GM10266 (cell line): Measurements from ENCODE around the gene DLG2.

Experiments
- DNase-seq: peaks from one replicate; pipeline ENCODE4 v3.0.0; 2012; ENCODE audit errors: extremely low spot score
- TF ChIP-seq, protein P1 (sequence below): IDR thresholded peaks from 2 replicates; pipeline ENCODE4 v1.5.1; 2012; ENCODE audit warnings: mild to moderate bottlenecking, low read depth; ENCODE audit not compliant: control insufficient read depth, insufficient read depth; ENCODE audit errors: missing control alignments

The DLG2 gene

GRCh38 chr11:84224042-84224441 is 1403.1 kb downstream of the DLG2 start:
- DNase-seq, result no peak
- TF ChIP-seq, protein P1, sequence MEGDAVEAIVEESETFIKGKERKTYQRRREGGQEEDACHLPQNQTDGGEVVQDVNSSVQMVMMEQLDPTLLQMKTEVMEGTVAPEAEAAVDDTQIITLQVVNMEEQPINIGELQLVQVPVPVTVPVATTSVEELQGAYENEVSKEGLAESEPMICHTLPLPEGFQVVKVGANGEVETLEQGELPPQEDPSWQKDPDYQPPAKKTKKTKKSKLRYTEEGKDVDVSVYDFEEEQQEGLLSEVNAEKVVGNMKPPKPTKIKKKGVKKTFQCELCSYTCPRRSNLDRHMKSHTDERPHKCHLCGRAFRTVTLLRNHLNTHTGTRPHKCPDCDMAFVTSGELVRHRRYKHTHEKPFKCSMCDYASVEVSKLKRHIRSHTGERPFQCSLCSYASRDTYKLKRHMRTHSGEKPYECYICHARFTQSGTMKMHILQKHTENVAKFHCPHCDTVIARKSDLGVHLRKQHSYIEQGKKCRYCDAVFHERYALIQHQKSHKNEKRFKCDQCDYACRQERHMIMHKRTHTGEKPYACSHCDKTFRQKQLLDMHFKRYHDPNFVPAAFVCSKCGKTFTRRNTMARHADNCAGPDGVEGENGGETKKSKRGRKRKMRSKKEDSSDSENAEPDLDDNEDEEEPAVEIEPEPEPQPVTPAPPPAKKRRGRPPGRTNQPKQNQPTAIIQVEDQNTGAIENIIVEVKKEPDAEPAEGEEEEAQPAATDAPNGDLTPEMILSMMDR, result no peak

DNA sequence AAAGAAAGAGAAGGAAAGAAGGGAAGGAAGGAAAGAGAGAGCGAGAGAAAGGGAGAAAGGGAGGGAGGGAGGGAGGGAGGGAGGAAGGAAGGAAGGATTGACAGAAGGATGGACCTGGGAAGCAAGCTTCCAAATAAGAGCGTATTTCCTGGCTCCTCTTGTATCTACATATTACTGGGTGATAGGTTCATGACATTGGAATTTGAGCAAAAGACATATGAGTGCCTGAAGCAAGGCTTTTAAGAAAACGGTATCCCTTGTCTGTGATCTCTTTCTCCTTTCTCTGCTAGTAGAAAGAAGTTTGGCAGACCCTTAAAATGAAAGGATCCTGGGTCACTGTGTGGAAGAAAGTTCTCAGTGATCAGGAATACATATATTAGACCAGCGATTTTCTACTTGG is 1408.8 kb downstream of the DLG2 start:
- TF ChIP-seq, protein P1, result no peak
- DNase-seq, result no peak

GRCh38 chr11:84215672-84216071 is 1411.5 kb downstream of the DLG2 start:
- no peak for DNase-seq
- TF ChIP-seq, protein P1, result no peak

- DNase-seq, result no peak
- TF ChIP-seq, protein P1, result no peak
Measured at GRCh38 chr11:84214557-84214956, 1412.6 kb downstream of the DLG2 start.

DNA sequence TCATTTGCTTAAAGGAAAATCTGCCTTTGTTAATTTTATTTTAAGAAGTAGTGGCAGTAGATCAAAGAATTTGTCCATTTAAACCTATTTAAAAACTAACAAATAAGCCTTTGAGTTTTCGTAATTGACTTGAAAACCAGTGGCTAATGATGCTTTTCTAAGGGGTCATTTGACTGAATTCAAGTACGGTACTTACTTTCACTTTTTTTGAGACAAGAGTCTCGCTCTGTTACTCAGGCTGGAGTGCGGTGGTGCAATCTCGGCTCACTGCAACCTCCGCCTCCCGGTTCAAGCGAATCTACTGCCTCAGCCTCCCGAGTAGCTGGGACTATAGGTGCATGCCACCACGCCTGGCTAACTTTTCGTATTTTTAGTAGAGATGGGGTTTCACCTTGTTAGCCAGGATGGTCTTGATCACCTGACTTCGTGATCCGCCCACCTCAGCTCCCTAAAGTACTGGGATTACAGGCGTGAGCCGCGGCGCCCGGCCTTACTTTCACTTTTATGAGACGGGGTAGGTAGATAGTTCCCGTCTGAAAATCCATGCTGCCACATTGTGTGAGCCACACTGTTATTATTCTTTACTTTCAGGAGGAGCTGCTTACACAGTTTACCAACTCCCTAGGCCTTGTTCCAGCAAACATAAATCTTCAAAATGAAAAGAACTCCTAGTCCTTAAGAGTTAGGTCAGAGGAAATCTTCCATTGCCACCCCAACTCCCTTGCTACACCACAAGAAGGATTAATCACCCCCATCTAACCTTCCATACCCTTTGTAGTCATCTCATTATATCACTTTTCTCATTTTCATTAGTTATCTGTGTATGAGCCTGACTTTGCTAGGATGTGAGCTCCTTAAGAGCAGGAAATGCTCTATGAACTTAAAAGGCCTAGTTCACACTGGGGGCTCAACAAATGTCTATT is 1414.4 kb downstream of the DLG2 start:
- TF ChIP-seq, protein P1, result no peak

DNA sequence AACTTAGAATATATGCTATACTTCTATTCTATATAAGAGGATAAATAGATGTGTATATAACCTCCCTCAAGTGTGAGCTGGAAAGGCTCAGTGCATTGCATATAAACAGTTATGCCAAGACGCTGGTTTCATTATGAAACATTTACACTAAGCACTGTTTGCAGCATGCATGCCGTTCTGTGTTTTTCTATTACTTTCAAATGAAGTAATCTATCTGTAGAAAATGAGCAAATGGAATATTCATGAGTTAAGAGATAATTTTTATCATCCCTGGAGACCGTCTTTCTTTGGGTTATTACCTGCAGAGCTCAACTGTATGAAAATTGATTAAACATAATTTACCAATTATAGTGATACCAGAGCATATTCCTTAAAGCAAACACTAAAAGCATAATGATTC is 1415.2 kb downstream of the DLG2 start:
- TF ChIP-seq, protein P1, result no peak
- no peak for DNase-seq

More for the DNA sequence above, 1414.4 kb downstream of the DLG2 start:
- no peak for DNase-seq

DNA sequence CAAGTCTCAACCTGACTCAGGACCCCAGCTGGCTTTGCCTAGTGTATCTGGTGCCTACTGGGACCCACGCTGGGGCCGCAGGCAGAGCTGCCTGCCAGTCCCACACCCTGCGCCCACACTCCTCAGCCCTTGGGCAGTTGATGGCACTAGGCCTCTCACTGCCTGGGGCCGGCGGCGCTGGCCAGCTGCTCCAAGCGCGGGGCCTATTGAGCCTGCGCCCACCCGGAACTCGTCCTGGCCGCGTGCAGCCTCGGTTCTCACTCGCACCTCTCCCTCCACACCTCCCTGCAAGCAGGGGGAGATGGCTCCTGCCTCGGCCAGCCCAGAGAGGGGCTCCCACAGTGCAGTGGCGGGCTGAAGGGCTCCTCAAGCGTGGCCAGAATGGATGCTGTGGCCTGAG is 1432.4 kb downstream of the DLG2 start:
- TF ChIP-seq, protein P1, result no peak
- no peak for DNase-seq
